Neural progenitor cell (in vitro differentiated cells): ENCODE measurements around the gene C15orf61. TPM values are rescaled to one million over a fixed set of nuclear protein-coding genes. Genes with fewer than 3 reads are reported as not detected.

Source experiments
- DNase-seq: peaks from one replicate; pipeline ENCODE4 v3.0.0-alpha.2; 2016; ENCODE audit warnings: low spot score
- H2AFZ ChIP-seq: fragments of 200-600 bp; sonication (generic); replicated peaks from 2 replicates; pipeline ENCODE4 v1.6.1; 2016; ENCODE audit warnings: antibody characterized with exemption
- H3F3A ChIP-seq: fragments of 200-600 bp; sonication (generic); 2 replicates; pipeline ENCODE4 v1.6.1; 2016; ENCODE audit warnings: antibody characterized with exemption, low read depth
- H3K27ac ChIP-seq: fragments of 200-600 bp; sonication (generic); 2 replicates; pipeline ENCODE4 v1.5.1; 2016; ENCODE audit warnings: mild to moderate bottlenecking
- H3K27me3 ChIP-seq: fragments of 200-600 bp; sonication (generic); 2 replicates; pipeline ENCODE4 v1.6.1; 2016; ENCODE audit warnings: mild to moderate bottlenecking, moderate library complexity
- H3K36me3 ChIP-seq: fragments of 200-600 bp; sonication (generic); 2 replicates; pipeline ENCODE4 v1.5.1; 2016
- H3K4me1 ChIP-seq: fragments of 200-600 bp; sonication (generic); 2 replicates; pipeline ENCODE4 v1.6.1; 2016; ENCODE audit warnings: mixed run types
- H3K4me2 ChIP-seq: fragments of 200-600 bp; sonication (generic); 2 replicates; pipeline ENCODE4 v1.6.1; 2016
- H3K4me3 ChIP-seq: fragments of 200-600 bp; sonication (generic); 2 replicates; pipeline ENCODE4 v1.5.1; 2016
- H3K79me2 ChIP-seq: fragments of 200-600 bp; sonication (generic); 2 replicates; pipeline ENCODE4 v1.6.1; 2016; ENCODE audit warnings: low read depth
- H3K9ac ChIP-seq: fragments of 200-600 bp; sonication (generic); 2 replicates; pipeline ENCODE4 v1.6.1; 2016
- H3K9me3 ChIP-seq: fragments of 200-600 bp; sonication (generic); 2 replicates; pipeline ENCODE4 v1.5.1; 2016; ENCODE audit warnings: low read depth
- H4K20me1 ChIP-seq: fragments of 200-600 bp; sonication (generic); 2 replicates; pipeline ENCODE4 v1.6.1; 2016; ENCODE audit warnings: low read depth
- H3K27ac Mint-ChIP-seq: 3 replicates; pipeline ENCODE4 v1.8.0; 2021; ENCODE audit warnings: mixed read lengths
- H3K27me3 Mint-ChIP-seq: 2 replicates; pipeline ENCODE4 v1.8.0; 2022; ENCODE audit warnings: low read depth, mild to moderate bottlenecking, inconsistent platforms, moderate library complexity, mixed read lengths; ENCODE audit not compliant: insufficient read depth
- H3K36me3 Mint-ChIP-seq: 3 replicates; pipeline ENCODE4 v1.8.0; 2021; ENCODE audit warnings: mixed read lengths
- H3K4me1 Mint-ChIP-seq: 3 replicates; pipeline ENCODE4 v1.8.0; 2021; ENCODE audit warnings: mixed read lengths
- H3K4me3 Mint-ChIP-seq: 3 replicates; pipeline ENCODE4 v1.8.0; 2021; ENCODE audit warnings: mild to moderate bottlenecking, moderate library complexity, mixed read lengths
- H3K9me3 Mint-ChIP-seq: 3 replicates; pipeline ENCODE4 v1.8.0; 2020; ENCODE audit warnings: mixed read lengths
- EZH2 ChIP-seq: fragments of 200-600 bp; sonication (generic); IDR thresholded peaks from 2 replicates; pipeline ENCODE4 v1.6.1; 2017; ENCODE audit warnings: antibody characterized with exemption, mild to moderate bottlenecking, moderate library complexity
- EZH2phosphoT487 ChIP-seq: fragments of 200-600 bp; sonication (generic); IDR thresholded peaks from 2 replicates; pipeline ENCODE4 v1.6.1; 2017; ENCODE audit warnings: antibody characterized with exemption
- total RNA-seq: library from RNA; depleted of rRNA; stranded (reverse); fragments of >200 nt; gene quantifications from 2 replicates; pipeline ENCODE4 v1.2.3, GENCODE V29; 2015; ENCODE audit warnings: low replicate concordance
- TF ChIP-seq, protein P1 (sequence below): fragments of 200-600 bp; sonication (generic); IDR thresholded peaks from 2 replicates; pipeline ENCODE4 v1.5.1; 2017; ENCODE audit warnings: antibody characterized with exemption, mild to moderate bottlenecking

Gene C15orf61
- total RNA-seq, 1 donor from 2014 or later = 3.5 TPM

DNA sequence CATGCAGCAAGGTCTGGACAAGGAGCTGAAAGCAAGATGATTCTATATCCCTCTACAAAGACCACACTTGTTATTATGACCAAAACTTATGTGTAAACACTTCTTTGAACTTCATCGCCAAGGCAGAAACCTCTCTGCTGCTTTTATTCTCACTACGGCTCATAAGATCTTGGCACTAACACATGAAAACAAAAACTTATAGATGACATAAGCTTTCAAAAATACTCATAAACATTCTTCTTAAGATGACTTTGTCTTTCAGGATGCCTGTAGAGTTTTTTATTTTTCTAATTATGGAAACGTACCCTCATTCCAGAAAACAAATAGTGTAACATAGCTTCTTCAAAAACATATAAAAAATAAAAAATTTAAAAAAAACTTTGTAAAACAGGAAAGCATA lies 12.5 kb upstream of the C15orf61 start:
- no peak for DNase-seq
- Mint-ChIP-seq H3K27ac (no peak overlapping the region), H3K9me3 (no peaks in the 10 kb centered on the region), H3K27me3 (peaks cover 4% of the 10 kb centered on the region), H3K4me1 (no peaks in the 10 kb centered on the region), H3K4me3 (no peak overlapping the region), H3K36me3 (no peaks in the 10 kb centered on the region)
- no peak overlapping the region for H3K27ac ChIP-seq
- H3K36me3 ChIP-seq = no peaks in the 10 kb centered on the region
- H3K4me2 ChIP-seq = no peak overlapping the region
- H4K20me1 ChIP-seq = no peaks in the 10 kb centered on the region
- peaks cover 4% of the 10 kb centered on the region for H3K4me1 ChIP-seq
- no peak overlapping the region for H3K9ac ChIP-seq
- H3K4me3 ChIP-seq = no peak overlapping the region
- no peaks in the 10 kb centered on the region for H3F3A ChIP-seq
- TF ChIP-seq EZH2phosphoT487 (no peak), EZH2 (no peak)
- TF ChIP-seq, protein P1, sequence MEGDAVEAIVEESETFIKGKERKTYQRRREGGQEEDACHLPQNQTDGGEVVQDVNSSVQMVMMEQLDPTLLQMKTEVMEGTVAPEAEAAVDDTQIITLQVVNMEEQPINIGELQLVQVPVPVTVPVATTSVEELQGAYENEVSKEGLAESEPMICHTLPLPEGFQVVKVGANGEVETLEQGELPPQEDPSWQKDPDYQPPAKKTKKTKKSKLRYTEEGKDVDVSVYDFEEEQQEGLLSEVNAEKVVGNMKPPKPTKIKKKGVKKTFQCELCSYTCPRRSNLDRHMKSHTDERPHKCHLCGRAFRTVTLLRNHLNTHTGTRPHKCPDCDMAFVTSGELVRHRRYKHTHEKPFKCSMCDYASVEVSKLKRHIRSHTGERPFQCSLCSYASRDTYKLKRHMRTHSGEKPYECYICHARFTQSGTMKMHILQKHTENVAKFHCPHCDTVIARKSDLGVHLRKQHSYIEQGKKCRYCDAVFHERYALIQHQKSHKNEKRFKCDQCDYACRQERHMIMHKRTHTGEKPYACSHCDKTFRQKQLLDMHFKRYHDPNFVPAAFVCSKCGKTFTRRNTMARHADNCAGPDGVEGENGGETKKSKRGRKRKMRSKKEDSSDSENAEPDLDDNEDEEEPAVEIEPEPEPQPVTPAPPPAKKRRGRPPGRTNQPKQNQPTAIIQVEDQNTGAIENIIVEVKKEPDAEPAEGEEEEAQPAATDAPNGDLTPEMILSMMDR = no peak
- H3K27me3 ChIP-seq = no peaks in the 10 kb centered on the region
- no peak overlapping the region for H2AFZ ChIP-seq
- no peaks in the 10 kb centered on the region for H3K79me2 ChIP-seq
- no peaks in the 10 kb centered on the region for H3K9me3 ChIP-seq

DNA sequence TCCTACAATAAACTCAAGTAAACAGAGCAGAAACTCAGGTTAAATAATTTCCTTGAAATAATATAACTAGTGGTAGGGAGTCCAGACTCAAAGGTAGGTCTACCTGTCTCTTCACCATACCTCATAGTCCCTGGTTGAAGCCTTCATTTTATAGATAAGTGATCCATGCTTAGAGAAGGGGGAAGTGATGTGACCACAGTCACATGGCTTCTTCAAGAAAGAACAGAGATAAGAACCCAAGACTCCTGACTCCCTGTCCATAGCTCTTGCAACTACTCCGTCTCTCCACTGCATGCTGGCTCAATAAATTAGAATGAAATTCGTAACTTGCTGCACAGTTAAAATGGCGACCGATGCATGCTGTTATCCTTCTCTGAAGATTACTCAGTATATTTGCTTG lies 11.0 kb upstream of the C15orf61 start:
- H3K4me1 Mint-ChIP-seq = no peaks in the 10 kb centered on the region
- H3K27me3 Mint-ChIP-seq = peaks cover 4% of the 10 kb centered on the region
- Histone ChIP-seq H3K36me3 (no peaks in the 10 kb centered on the region), H3K79me2 (no peaks in the 10 kb centered on the region), H3F3A (no peaks in the 10 kb centered on the region), H3K4me3 (no peak overlapping the region), H4K20me1 (no peaks in the 10 kb centered on the region), H3K9me3 (no peaks in the 10 kb centered on the region), H2AFZ (no peak overlapping the region), H3K27ac (no peak overlapping the region), H3K4me2 (no peak overlapping the region), H3K4me1 (no peaks in the 10 kb centered on the region), H3K27me3 (no peaks in the 10 kb centered on the region), H3K9ac (no peak overlapping the region)
- no peak overlapping the region for H3K27ac Mint-ChIP-seq
- H3K9me3 Mint-ChIP-seq = no peaks in the 10 kb centered on the region
- H3K36me3 Mint-ChIP-seq = no peaks in the 10 kb centered on the region
- no peak for TF ChIP-seq EZH2
- TF ChIP-seq, protein P1 = no peak
- no peak for TF ChIP-seq EZH2phosphoT487
- no peak for DNase-seq
- no peak overlapping the region for H3K4me3 Mint-ChIP-seq

DNA sequence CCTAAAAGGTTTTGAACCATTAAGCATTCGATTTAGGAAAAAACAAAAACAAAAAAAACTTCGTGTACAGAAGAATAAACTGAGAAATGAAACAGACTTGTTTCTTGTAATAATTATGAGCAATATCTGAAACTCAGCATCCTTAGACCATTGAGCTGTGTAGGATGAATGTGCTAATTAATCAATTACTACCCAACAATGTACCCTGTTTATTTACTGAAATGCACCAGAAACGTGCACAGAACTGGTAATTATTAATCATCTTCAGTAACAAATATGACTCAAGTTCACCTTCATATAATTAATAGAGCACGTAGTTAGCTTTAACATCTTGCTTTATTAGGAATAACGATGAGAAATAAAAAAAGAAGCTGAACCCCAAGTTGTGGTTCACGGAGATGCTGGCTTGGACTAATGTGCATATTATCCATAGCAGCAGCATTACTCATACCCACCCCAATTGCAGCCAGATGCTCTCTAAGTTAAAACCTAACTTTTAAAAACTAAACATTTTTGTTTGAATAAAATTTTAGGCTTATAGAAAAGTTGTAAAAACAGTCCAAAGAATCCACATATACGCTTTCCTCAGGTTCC lies 10.2 kb upstream of the C15orf61 start:
- TF ChIP-seq, protein P1 = no peak
- TF ChIP-seq EZH2 = no peak
- no peak overlapping the region for H3K4me3 ChIP-seq
- Mint-ChIP-seq H3K27me3 (peaks cover 4% of the 10 kb centered on the region), H3K4me1 (no peaks in the 10 kb centered on the region), H3K9me3 (no peaks in the 10 kb centered on the region), H3K4me3 (no peak overlapping the region), H3K36me3 (no peaks in the 10 kb centered on the region), H3K27ac (no peak overlapping the region)
- no peak overlapping the region for H2AFZ ChIP-seq
- H3K79me2 ChIP-seq = no peaks in the 10 kb centered on the region
- H3K9me3 ChIP-seq = no peaks in the 10 kb centered on the region
- no peak overlapping the region for H3K27ac ChIP-seq
- H3K36me3 ChIP-seq = no peaks in the 10 kb centered on the region
- no peak for DNase-seq
- H4K20me1 ChIP-seq = no peaks in the 10 kb centered on the region
- no peak overlapping the region for H3K4me2 ChIP-seq
- no peaks in the 10 kb centered on the region for H3K4me1 ChIP-seq
- no peak overlapping the region for H3K9ac ChIP-seq
- H3F3A ChIP-seq = no peaks in the 10 kb centered on the region
- H3K27me3 ChIP-seq = no peaks in the 10 kb centered on the region
